Naive thymus-derived CD4-positive, alpha-beta T cell (primary cell): ENCODE data around the gene FURIN. TPM values are rescaled to one million over a fixed set of nuclear protein-coding genes. Genes with fewer than 3 reads are reported as not detected.
"Not testable (repeated sequence)": the region's sequence is repeated elsewhere in the genome, so short reads cannot be mapped to it uniquely, and the experiment has no call there.

Experiments used
- ATAC-seq: fragments of 150-1000 bp; cut with Tn5 transposase; 2 replicates; pipeline ENCODE4 v1.10.0; 2021; ENCODE audit warnings: mild to moderate bottlenecking, moderate library complexity
- CTCF ChIA-PET: fragments of 350-600 bp; sonication (Branson Sonifier 250); formaldehyde crosslinking; loops from one replicate; lab custom pipeline; 2021; ENCODE audit warnings: antibody characterized with exemption; lab: Charles Lee
- POLR2A ChIA-PET: fragments of 350-600 bp; sonication (Branson Sonifier 250); formaldehyde crosslinking; loops from one replicate; lab custom pipeline; 2021; ENCODE audit warnings: antibody characterized with exemption, inconsistent platforms; lab: Charles Lee
- DNase-seq, 9 donors: peaks; one replicate each; pipeline versions ENCODE4 v3.0.0 to v3.0.0-alpha.2; 2020 to 2022; ENCODE audit warnings: mixed read lengths in 1 of 9
- H3K27ac ChIP-seq: one replicate; pipeline ENCODE4 v1.7.0; 2013; ENCODE audit warnings: mild to moderate bottlenecking, low read depth, low read length, moderate library complexity
- H3K27me3 ChIP-seq, 2 donors: one replicate each; pipeline ENCODE4 v1.7.0; 2013; ENCODE audit warnings: low read length in 2 of 2, mild to moderate bottlenecking in 2 of 2, moderate library complexity in 2 of 2; ENCODE audit not compliant: control insufficient read depth in 2 of 2, insufficient read depth in 2 of 2
- H3K36me3 ChIP-seq, 3 experiments: 1 replicate in 2 of 3; 2 replicates in 1 of 3; pipeline ENCODE4 v1.7.0; 2013; ENCODE audit warnings: low read length in 3 of 3, mild to moderate bottlenecking in 3 of 3, moderate library complexity in 1 of 3; ENCODE audit not compliant: insufficient read depth in 3 of 3, control insufficient read depth in 2 of 3
- H3K4me1 ChIP-seq, 2 donors: one replicate each; pipeline ENCODE4 v1.7.0; 2013; ENCODE audit warnings: low read length in 2 of 2, mild to moderate bottlenecking in 2 of 2, moderate library complexity in 1 of 2; ENCODE audit not compliant: control insufficient read depth in 2 of 2, insufficient read depth in 2 of 2
- H3K4me3 ChIP-seq: 2 replicates; pipeline ENCODE4 v1.7.0; 2013; ENCODE audit warnings: mild to moderate bottlenecking, low read length
- H3K9me3 ChIP-seq, 3 experiments: 1 replicate in 2 of 3; 2 replicates in 1 of 3; pipeline ENCODE4 v1.7.0; 2013; ENCODE audit warnings: low read length in 3 of 3; ENCODE audit not compliant: control insufficient read depth in 2 of 3
- H3K27ac Mint-ChIP-seq, 9 donors: one replicate each; pipeline ENCODE4 v1.8.0; 2020 to 2022; ENCODE audit warnings: mixed read lengths in 9 of 9, mild to moderate bottlenecking in 8 of 9, moderate library complexity in 5 of 9, inconsistent platforms in 2 of 9
- H3K27me3 Mint-ChIP-seq, 5 donors: one replicate each; pipeline ENCODE4 v1.8.0; 2021 to 2022; ENCODE audit warnings: mixed read lengths in 5 of 5, mild to moderate bottlenecking in 1 of 5
- H3K36me3 Mint-ChIP-seq, 5 donors: one replicate each; pipeline ENCODE4 v1.8.0; 2020 to 2022; ENCODE audit warnings: mixed read lengths in 5 of 5, mild to moderate bottlenecking in 3 of 5, inconsistent platforms in 1 of 5
- H3K4me1 Mint-ChIP-seq, 7 donors: one replicate each; pipeline ENCODE4 v1.8.0; 2020 to 2022; ENCODE audit warnings: mixed read lengths in 7 of 7, mild to moderate bottlenecking in 3 of 7, inconsistent platforms in 1 of 7
- H3K4me3 Mint-ChIP-seq, 10 donors: one replicate each; pipeline ENCODE4 v1.8.0; 2020 to 2022; ENCODE audit warnings: mild to moderate bottlenecking in 10 of 10, mixed read lengths in 10 of 10, moderate library complexity in 6 of 10, inconsistent platforms in 2 of 10
- H3K9me3 Mint-ChIP-seq, 11 donors: one replicate each; pipeline ENCODE4 v1.8.0; 2020 to 2022; ENCODE audit warnings: mixed read lengths in 11 of 11, mild to moderate bottlenecking in 4 of 11, inconsistent platforms in 1 of 11, moderate library complexity in 1 of 11
- intact Hi-C, 2 donors: fragments of 100-400 bp; cut with micrococcal nuclease; formaldehyde crosslinking; loops; one replicate each; pipeline ENCODE4 v1.15.1; 2023
- polyA plus RNA-seq, 2 donors: library from polyadenylated mRNA; unstranded; fragments of 300-500 nt; fragmentation: Illumina TruSeq; gene quantifications; one replicate each; pipeline ENCODE4 v1.2.3, GENCODE V29; 2021
- total RNA-seq, 6 experiments: library from RNA in 5 of 6; stranded (reverse) in 5 of 6; gene quantifications; 1 replicate in 5 of 6; 2 replicates in 1 of 6; pipeline ENCODE4 v1.2.3 and lab custom pipeline; 2021 to 2026

Gene FURIN
- total and polyA plus RNA-seq, 7 experiments from 2014 or later: 2.0 to 516 (median 35.0) TPM

GRCh38 chr15:90873488-90873997, 5.2 kb downstream of the FURIN start:
- DNase-seq (no peak), ATAC-seq (no peak)
- no peaks in the 10 kb centered on the region for H3K27me3 ChIP-seq
- H3K9me3 Mint-ChIP-seq: no peaks in the 10 kb centered on the region
- H3K4me3 Mint-ChIP-seq: peak overlapping the region in 6 of 10 donors; percentile 41 to 94 (median 84)
- H3K36me3 Mint-ChIP-seq: peaks cover 0 to 66% (median 0%) of the 10 kb centered on the region in 5 donors
- H3K4me3 ChIP-seq: no peak overlapping the region
- intact Hi-C loops: loop anchor here (2.0 to 5.0 kb wide), 3 partner anchors 59 to 226 kb away; partner anchors contain the start of gene BLM (in 1 of the 2)
- peaks cover 0 to 30% (median 0%) of the 10 kb centered on the region in 3 experiments for H3K36me3 ChIP-seq
- H3K4me1 ChIP-seq: peaks cover 27% of the 10 kb centered on the region in 2 donors
- CTCF ChIA-PET: no interaction called here
- H3K27me3 Mint-ChIP-seq: no peaks in the 10 kb centered on the region
- H3K9me3 ChIP-seq: no peaks in the 10 kb centered on the region
- no peak overlapping the region for H3K27ac ChIP-seq
- POLR2A ChIA-PET: interaction anchor here (0.6 kb wide), 1 partner anchor 240 kb away, joined by 4 read pairs; no protein-coding TSS in a partner anchor
- peaks cover 22 to 74% (median 39%) of the 10 kb centered on the region in 7 donors for H3K4me1 Mint-ChIP-seq
- H3K27ac Mint-ChIP-seq: peak overlapping the region in 6 of 9 donors; percentile 59 to 93 (median 84)

GRCh38 chr15:90873998-90874605, 5.7 kb downstream of the FURIN start:
- H3K4me3 ChIP-seq: no peak overlapping the region
- peaks cover 27% of the 10 kb centered on the region in 2 donors for H3K4me1 ChIP-seq
- Mint-ChIP-seq H3K9me3 (no peaks in the 10 kb centered on the region), H3K4me1 (peaks cover 22 to 73% (median 36%) of the 10 kb centered on the region in 7 donors), H3K4me3 (peak overlapping the region in 4 of 10 donors; percentile 13 to 94 (median 87)), H3K27me3 (no peaks in the 10 kb centered on the region), H3K27ac (peak overlapping the region in 3 of 9 donors; percentile 9 to 93 (median 59)), H3K36me3 (peaks cover 0 to 66% (median 0%) of the 10 kb centered on the region in 5 donors)
- ChIA-PET POLR2A (interaction anchor here (0.6 kb wide), 1 partner anchor 57 kb away, joined by 3 read pairs; no protein-coding TSS in a partner anchor), CTCF (no interaction called here)
- DNase-seq: no peak
- no peak for ATAC-seq
- H3K27ac ChIP-seq: no peak overlapping the region
- intact Hi-C loops: loop anchor here (2.0 to 5.0 kb wide), 3 partner anchors 59 to 227 kb away; partner anchors contain the start of gene BLM (in 1 of the 2)
- no peaks in the 10 kb centered on the region for H3K27me3 ChIP-seq
- peaks cover 0 to 36% (median 0%) of the 10 kb centered on the region in 3 experiments for H3K36me3 ChIP-seq
- H3K9me3 ChIP-seq: no peaks in the 10 kb centered on the region

- peaks cover 17 to 69% (median 27%) of the 10 kb centered on the region in 7 donors for H3K4me1 Mint-ChIP-seq
- H3K4me3 Mint-ChIP-seq: peak overlapping the region in 1 of 10 donors; percentile 94
- peak overlapping the region in 3 of 9 donors; percentile 15 to 55 (median 21) for H3K27ac Mint-ChIP-seq
- H3K27ac ChIP-seq, H3K9me3 Mint-ChIP-seq, DNase-seq, H3K27me3 ChIP-seq, H3K9me3 ChIP-seq, ATAC-seq, H3K27me3 Mint-ChIP-seq, CTCF ChIA-PET, H3K4me3 ChIP-seq, POLR2A ChIA-PET: not testable (repeated sequence)
- intact Hi-C loops: loop anchor here (5.0 kb wide), 2 partner anchors 158 to 228 kb away; partner anchors contain the start of gene BLM (in 1 of the 2)
- Histone ChIP-seq H3K4me1 (peaks cover 19 to 21% of the 10 kb centered on the region in 2 donors), H3K36me3 (peaks cover 0 to 44% (median 0%) of the 10 kb centered on the region in 3 experiments)
- H3K36me3 Mint-ChIP-seq: peaks cover 0 to 65% (median 0%) of the 10 kb centered on the region in 5 donors
Observed at GRCh38 chr15:90874986-90875385, 6.6 kb downstream of the FURIN start.

GRCh38 chr15:90875549-90875981, 7.2 kb downstream of the FURIN start:
- Mint-ChIP-seq H3K4me1 (peaks cover 11 to 63% (median 21%) of the 10 kb centered on the region in 7 donors), H3K9me3 (no peaks in the 10 kb centered on the region), H3K36me3 (peaks cover 0 to 59% (median 0%) of the 10 kb centered on the region in 5 donors), H3K4me3 (peak overlapping the region in 1 of 10 donors; percentile 94), H3K27me3 (no peaks in the 10 kb centered on the region), H3K27ac (peak overlapping the region in 1 of 9 donors; percentile 58)
- Histone ChIP-seq H3K36me3 (peaks cover 0 to 50% (median 0%) of the 10 kb centered on the region in 3 experiments), H3K4me1 (peaks cover 14 to 15% of the 10 kb centered on the region in 2 donors), H3K9me3 (no peaks in the 10 kb centered on the region), H3K4me3 (no peak overlapping the region), H3K27ac (no peak overlapping the region), H3K27me3 (no peaks in the 10 kb centered on the region)
- POLR2A ChIA-PET: no interaction called here
- ATAC-seq (no peak), DNase-seq (no peak)
- intact Hi-C loops: no loop called here
- CTCF ChIA-PET: no interaction called here

DNA sequence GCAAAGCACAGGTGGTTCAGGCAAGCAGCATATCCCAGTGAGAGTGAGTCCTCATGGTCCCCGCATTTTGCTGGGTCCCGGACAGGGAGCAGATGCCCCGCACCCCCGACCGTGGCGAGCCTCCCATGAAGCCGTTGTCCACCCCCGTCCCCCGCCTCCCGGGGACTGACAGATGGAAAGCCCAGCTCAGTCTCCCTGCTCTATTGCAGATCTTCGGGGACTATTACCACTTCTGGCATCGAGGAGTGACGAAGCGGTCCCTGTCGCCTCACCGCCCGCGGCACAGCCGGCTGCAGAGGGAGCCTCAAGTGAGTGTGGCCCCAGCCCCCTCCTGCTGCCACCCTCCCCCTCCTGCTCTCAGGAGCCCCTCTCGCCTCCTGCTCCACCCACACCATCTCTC, 7.7 kb downstream of the FURIN start:
- CTCF ChIA-PET: no interaction called here
- ATAC-seq (no peak), DNase-seq (no peak)
- Mint-ChIP-seq H3K4me1 (peaks cover 7 to 61% (median 17%) of the 10 kb centered on the region in 7 donors), H3K9me3 (no peaks in the 10 kb centered on the region), H3K4me3 (peak overlapping the region in 1 of 10 donors; percentile 94), H3K27ac (peak overlapping the region in 1 of 9 donors; percentile 70), H3K27me3 (no peaks in the 10 kb centered on the region), H3K36me3 (peaks cover 0 to 56% (median 0%) of the 10 kb centered on the region in 5 donors)
- Histone ChIP-seq H3K27ac (no peak overlapping the region), H3K4me3 (no peak overlapping the region), H3K4me1 (peaks cover 9 to 11% of the 10 kb centered on the region in 2 donors), H3K27me3 (no peaks in the 10 kb centered on the region), H3K36me3 (peaks cover 0 to 55% (median 0%) of the 10 kb centered on the region in 3 experiments), H3K9me3 (no peaks in the 10 kb centered on the region)
- POLR2A ChIA-PET: no interaction called here
- intact Hi-C loops: no loop called here

- peaks cover 7 to 61% (median 17%) of the 10 kb centered on the region in 7 donors for H3K4me1 Mint-ChIP-seq
- Histone ChIP-seq H3K4me3 (no peak overlapping the region), H3K4me1 (peaks cover 9 to 11% of the 10 kb centered on the region in 2 donors), H3K27ac (no peak overlapping the region), H3K9me3 (no peaks in the 10 kb centered on the region), H3K27me3 (no peaks in the 10 kb centered on the region), H3K36me3 (peaks cover 0 to 61% (median 0%) of the 10 kb centered on the region in 3 experiments)
- ATAC-seq (no peak), DNase-seq (no peak)
- H3K36me3 Mint-ChIP-seq: peaks cover 0 to 58% (median 0%) of the 10 kb centered on the region in 5 donors
- CTCF ChIA-PET: no interaction called here
- H3K9me3 Mint-ChIP-seq: no peaks in the 10 kb centered on the region
- no peaks in the 10 kb centered on the region for H3K27me3 Mint-ChIP-seq
- H3K4me3 Mint-ChIP-seq: peak overlapping the region in 1 of 10 donors; percentile 94
- POLR2A ChIA-PET: no interaction called here
- peak overlapping the region in 1 of 9 donors; percentile 70 for H3K27ac Mint-ChIP-seq
- intact Hi-C loops: no loop called here
Observed at GRCh38 chr15:90876512-90877170, 8.3 kb downstream of the FURIN start.
